Measurements from ENCODE around the gene CAMK1D. TPM values are rescaled to one million over a fixed set of nuclear protein-coding genes. Genes with fewer than 3 reads are reported as not detected.

CAMK1D gene
- total and polyA plus RNA-seq, 11 donors: 1.4 to 16.0 (median 2.5) TPM

- peaks cover 0 to 5% (median 0%) of the 10 kb centered on the region in 12 donors for H3K4me1 ChIP-seq
- H3K36me3 ChIP-seq: no peaks in the 10 kb centered on the region
- peaks cover 0 to 8% (median 0%) of the 10 kb centered on the region in 9 donors for H3K27me3 ChIP-seq
- H3K27ac ChIP-seq: no peak overlapping the region
- no peaks in the 10 kb centered on the region for H3K9me3 ChIP-seq
- intact Hi-C loops (cut with DNase I): no loop called here
- ATAC-seq: no peak
- no peak overlapping the region for H3K4me3 ChIP-seq
- DNase-seq: no peak
- 72 to 85% (median 78%) methylated on average over 7 to 8 of the region's 8 CpGs for WGBS, 4 donors
- TF ChIP-seq CTCF (IDR thresholded peaks at IDR 0.05): no peak
- TF ChIP-seq POLR2A (IDR thresholded peaks at IDR 0.05): no peak
Observed at GRCh38 chr10:12777840-12778585, 428.7 kb downstream of the CAMK1D start.

GRCh38 chr10:12780634-12781601, 431.6 kb downstream of the CAMK1D start:
- Histone ChIP-seq H3K4me3 (no peak overlapping the region), H3K27me3 (peaks cover 0 to 8% (median 0%) of the 10 kb centered on the region in 9 donors), H3K4me1 (peaks cover 0 to 5% (median 0%) of the 10 kb centered on the region in 12 donors), H3K27ac (peak overlapping the region in 2 of 12 donors; percentile 15 to 27), H3K36me3 (no peaks in the 10 kb centered on the region), H3K9me3 (no peaks in the 10 kb centered on the region)
- TF ChIP-seq POLR2A (IDR thresholded peaks at IDR 0.05) (no peak), CTCF (IDR thresholded peaks at IDR 0.05) (no peak)
- 73 to 81% (median 74%) methylated on average over 21 to 22 of the region's 22 CpGs for WGBS, 4 donors
- peak in 1 of 5 donors; percentile 59 for DNase-seq
- peak; percentile 33 to 81 (median 51) for ATAC-seq
- intact Hi-C loops (cut with DNase I): loop anchor here in 6 of 10 donors (5.0 to 10.0 kb wide), 3 partner anchors 121 to 291 kb away; no protein-coding TSS in a partner anchor

GRCh38 chr10:12781976-12782375, 432.6 kb downstream of the CAMK1D start:
- no peak overlapping the region for H3K27ac ChIP-seq
- no peaks in the 10 kb centered on the region for H3K9me3 ChIP-seq
- peaks cover 0 to 5% (median 0%) of the 10 kb centered on the region in 12 donors for H3K4me1 ChIP-seq
- H3K27me3 ChIP-seq: peaks cover 0 to 8% (median 0%) of the 10 kb centered on the region in 9 donors
- no peak for DNase-seq
- intact Hi-C loops (cut with DNase I): loop anchor here in 6 of 10 donors (5.0 to 10.0 kb wide), 3 partner anchors 120 to 290 kb away; no protein-coding TSS in a partner anchor
- TF ChIP-seq CTCF (IDR thresholded peaks at IDR 0.05): no peak
- no peak for TF ChIP-seq POLR2A (IDR thresholded peaks at IDR 0.05)
- no peak for ATAC-seq
- H3K4me3 ChIP-seq: no peak overlapping the region
- H3K36me3 ChIP-seq: no peaks in the 10 kb centered on the region
- WGBS, 4 donors: 46 to 62% (median 59%) methylated on average over 1 of the region's 1 CpG

Data from heart left ventricle (tissue), 16 donors.